ENCODE measurements around the gene HYI.
"Not testable (repeated sequence)": the region's sequence is repeated elsewhere in the genome, so short reads cannot be mapped to it uniquely, and the experiment has no call there.

The HYI gene

DNA sequence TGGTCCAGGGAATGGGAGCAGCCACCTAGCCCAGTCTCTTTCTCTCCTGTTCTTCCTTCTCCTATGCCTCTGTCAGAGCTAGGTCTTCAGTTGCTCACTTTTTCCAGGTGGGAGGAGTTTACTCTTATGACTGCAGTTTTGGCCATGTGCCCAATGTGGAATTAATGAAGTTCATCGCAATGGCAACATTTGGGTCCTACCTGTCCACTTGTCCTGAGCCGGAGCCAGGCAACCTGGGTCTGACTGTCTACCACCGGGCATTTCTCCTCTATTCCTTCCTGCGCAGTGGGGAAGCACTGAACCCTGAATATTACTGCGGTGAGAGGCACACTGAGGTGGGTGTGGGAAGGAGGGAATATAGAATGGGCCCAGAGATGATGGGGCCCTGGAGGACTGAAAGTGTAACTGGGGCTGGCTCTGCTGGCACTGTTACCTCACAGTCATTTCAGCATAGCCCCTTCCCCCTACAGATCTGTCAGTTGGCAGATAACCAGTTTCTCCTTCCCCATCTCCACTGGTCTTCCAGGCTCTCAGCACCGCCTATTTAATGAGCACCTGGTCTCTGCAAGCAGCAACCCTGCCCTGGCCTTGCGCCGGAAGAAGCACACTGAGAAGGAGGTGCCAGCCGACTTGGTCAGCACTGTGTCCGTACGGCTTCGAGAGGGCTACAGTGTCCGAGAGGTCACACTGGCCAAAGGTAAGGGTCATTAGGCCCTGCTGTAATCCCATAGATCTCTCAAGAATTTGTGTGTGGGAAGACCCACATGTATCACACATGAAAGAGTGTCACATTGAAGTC lies 33.9 kb downstream of the HYI start:
- no peaks in the 10 kb centered on the region for H3K36me3 ChIP-seq (ENCODE audit: control insufficient read depth, insufficient read depth, low read length)
- TF ChIP-seq, protein P1, sequence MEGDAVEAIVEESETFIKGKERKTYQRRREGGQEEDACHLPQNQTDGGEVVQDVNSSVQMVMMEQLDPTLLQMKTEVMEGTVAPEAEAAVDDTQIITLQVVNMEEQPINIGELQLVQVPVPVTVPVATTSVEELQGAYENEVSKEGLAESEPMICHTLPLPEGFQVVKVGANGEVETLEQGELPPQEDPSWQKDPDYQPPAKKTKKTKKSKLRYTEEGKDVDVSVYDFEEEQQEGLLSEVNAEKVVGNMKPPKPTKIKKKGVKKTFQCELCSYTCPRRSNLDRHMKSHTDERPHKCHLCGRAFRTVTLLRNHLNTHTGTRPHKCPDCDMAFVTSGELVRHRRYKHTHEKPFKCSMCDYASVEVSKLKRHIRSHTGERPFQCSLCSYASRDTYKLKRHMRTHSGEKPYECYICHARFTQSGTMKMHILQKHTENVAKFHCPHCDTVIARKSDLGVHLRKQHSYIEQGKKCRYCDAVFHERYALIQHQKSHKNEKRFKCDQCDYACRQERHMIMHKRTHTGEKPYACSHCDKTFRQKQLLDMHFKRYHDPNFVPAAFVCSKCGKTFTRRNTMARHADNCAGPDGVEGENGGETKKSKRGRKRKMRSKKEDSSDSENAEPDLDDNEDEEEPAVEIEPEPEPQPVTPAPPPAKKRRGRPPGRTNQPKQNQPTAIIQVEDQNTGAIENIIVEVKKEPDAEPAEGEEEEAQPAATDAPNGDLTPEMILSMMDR (IDR thresholded peaks at IDR 0.05): no peak
- no peaks in the 10 kb centered on the region for H3K9me3 ChIP-seq (ENCODE audit: control insufficient read depth, low read length)
- no peak overlapping the region for H3K4me2 ChIP-seq (ENCODE audit: low read length)
- H2AFZ ChIP-seq: no peak overlapping the region
- no peak overlapping the region for H3K27ac ChIP-seq
- no peak overlapping the region for H3K9ac ChIP-seq
- H3K27me3 ChIP-seq (ENCODE audit: control insufficient read depth, insufficient read depth, low read length): no peaks in the 10 kb centered on the region
- no peaks in the 10 kb centered on the region for H3K4me1 ChIP-seq
- no peak overlapping the region for H3K4me3 ChIP-seq (ENCODE audit: low read depth, low read length)
- H3K79me2 ChIP-seq: no peaks in the 10 kb centered on the region

DNA sequence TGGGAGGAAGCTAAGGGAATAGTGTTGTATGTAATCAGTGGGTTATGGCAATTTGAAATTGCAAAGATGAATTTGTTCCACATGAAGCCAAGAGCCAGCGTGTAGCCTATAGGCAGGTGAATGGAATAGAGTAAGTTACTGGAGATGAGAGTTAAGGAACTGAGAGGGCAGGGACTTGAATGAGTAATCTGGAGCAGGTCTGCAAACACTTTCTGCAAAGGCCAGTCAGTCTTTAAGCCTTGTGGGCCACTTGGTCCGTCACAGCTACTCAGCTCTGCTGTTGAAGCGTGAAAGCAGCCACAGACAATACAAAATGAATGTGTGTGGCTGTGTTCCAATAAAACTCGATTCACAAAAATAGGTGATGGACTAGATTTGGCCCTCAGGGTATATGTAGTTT lies 34.9 kb downstream of the HYI start:
- H3K27ac ChIP-seq: no peak overlapping the region
- no peak overlapping the region for H3K4me2 ChIP-seq (ENCODE audit: low read length)
- no peaks in the 10 kb centered on the region for H3K79me2 ChIP-seq
- H3K27me3 ChIP-seq (ENCODE audit: control insufficient read depth, insufficient read depth, low read length): no peaks in the 10 kb centered on the region
- no peaks in the 10 kb centered on the region for H3K9me3 ChIP-seq (ENCODE audit: control insufficient read depth, low read length)
- no peak overlapping the region for H3K4me3 ChIP-seq (ENCODE audit: low read depth, low read length)
- H2AFZ ChIP-seq: no peak overlapping the region
- H3K36me3 ChIP-seq (ENCODE audit: control insufficient read depth, insufficient read depth, low read length): no peaks in the 10 kb centered on the region
- H3K4me1 ChIP-seq: no peaks in the 10 kb centered on the region
- no peak overlapping the region for H3K9ac ChIP-seq
- TF ChIP-seq, protein P1 (IDR thresholded peaks at IDR 0.05): no peak

DNA sequence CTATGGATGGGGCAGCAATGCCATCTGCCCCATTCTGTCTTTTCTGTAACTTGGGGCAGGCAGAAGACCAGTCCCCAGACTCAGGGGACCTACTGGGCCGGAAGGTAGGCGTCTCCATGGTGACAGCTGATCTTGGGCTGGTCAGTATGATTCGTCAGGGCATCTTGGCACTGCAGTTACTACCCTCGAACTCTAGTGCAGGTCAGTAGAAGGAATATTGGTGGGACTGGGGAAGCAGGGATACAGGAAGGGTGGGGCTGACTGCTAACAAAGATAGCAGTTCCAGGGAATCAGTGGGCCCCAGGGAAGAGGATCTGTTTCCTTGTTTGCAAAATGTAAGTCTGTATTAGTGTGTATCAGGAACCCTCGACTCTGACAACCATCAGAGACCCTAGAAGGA lies 37.8 kb downstream of the HYI start:
- H3K79me2 ChIP-seq: no peaks in the 10 kb centered on the region
- H2AFZ ChIP-seq: no peak overlapping the region
- no peaks in the 10 kb centered on the region for H3K9me3 ChIP-seq (ENCODE audit: control insufficient read depth, low read length)
- H3K4me1 ChIP-seq: no peaks in the 10 kb centered on the region
- H3K4me2 ChIP-seq (ENCODE audit: low read length): no peak overlapping the region
- H3K36me3 ChIP-seq (ENCODE audit: control insufficient read depth, insufficient read depth, low read length): no peaks in the 10 kb centered on the region
- H3K27ac ChIP-seq: no peak overlapping the region
- no peak overlapping the region for H3K9ac ChIP-seq
- no peak overlapping the region for H3K4me3 ChIP-seq (ENCODE audit: low read depth, low read length)
- TF ChIP-seq, protein P1 (IDR thresholded peaks at IDR 0.05): no peak
- no peaks in the 10 kb centered on the region for H3K27me3 ChIP-seq (ENCODE audit: control insufficient read depth, insufficient read depth, low read length)

DNA sequence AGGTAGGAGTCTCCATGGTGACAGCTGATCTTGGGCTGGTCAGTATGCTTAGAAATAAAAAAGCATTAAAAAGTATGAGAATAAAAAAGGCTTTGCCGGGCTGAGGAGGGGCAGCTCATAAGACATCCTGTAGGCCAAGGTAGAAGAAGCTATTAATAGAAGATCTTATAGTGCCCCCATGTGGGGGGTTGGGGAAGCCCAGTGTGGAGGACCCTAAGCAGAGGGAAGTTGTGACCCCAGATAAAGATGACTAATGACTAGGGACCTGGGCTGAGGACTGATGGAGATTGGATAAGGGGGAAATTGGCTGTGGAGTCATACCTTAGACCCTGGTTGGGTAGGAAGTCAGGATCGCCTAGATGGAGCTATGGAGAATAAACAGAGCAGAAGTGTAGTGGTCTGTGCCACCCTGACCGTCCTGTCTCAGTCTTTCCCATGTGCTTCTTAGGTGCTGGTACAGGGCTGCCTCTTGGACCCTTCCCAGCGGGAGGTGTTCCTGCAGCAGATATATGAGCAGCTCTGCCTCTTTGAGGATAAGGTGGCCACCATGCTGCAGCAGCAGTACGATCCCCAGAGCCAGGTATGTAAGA lies 39.0 kb downstream of the HYI start:
- no peak overlapping the region for H2AFZ ChIP-seq
- no peak overlapping the region for H3K9ac ChIP-seq
- no peaks in the 10 kb centered on the region for H3K9me3 ChIP-seq (ENCODE audit: control insufficient read depth, low read length)
- no peaks in the 10 kb centered on the region for H3K36me3 ChIP-seq (ENCODE audit: control insufficient read depth, insufficient read depth, low read length)
- H3K79me2 ChIP-seq: no peaks in the 10 kb centered on the region
- TF ChIP-seq, protein P1 (IDR thresholded peaks at IDR 0.05): peak; percentile 49
- no peak overlapping the region for H3K4me2 ChIP-seq (ENCODE audit: low read length)
- H3K27ac ChIP-seq: no peak overlapping the region
- H3K4me1 ChIP-seq: no peaks in the 10 kb centered on the region
- H3K27me3 ChIP-seq (ENCODE audit: control insufficient read depth, insufficient read depth, low read length): no peaks in the 10 kb centered on the region
- no peak overlapping the region for H3K4me3 ChIP-seq (ENCODE audit: low read depth, low read length)

DNA sequence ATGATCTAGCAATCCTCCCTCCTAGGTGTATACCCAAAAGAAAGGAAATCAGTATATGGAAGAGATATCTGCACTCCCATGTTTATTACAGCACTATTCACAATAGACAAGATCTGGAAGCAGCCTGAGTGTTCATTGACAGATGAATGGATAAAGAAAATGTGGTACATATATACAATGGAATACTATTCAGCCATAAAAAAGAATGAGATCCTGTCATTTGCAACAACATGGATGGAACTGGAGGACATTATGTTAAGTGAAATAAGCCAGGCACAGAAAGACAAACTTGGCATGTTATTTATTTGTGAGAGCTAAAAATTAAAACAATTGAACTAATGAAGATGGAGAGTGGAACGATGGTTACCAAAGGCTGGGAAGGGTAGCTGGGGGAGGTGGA lies 40.3 kb downstream of the HYI start:
- not testable (repeated sequence) for H3K79me2 ChIP-seq; H3K27me3 ChIP-seq (ENCODE audit: control insufficient read depth, insufficient read depth, low read length); H3K4me3 ChIP-seq (ENCODE audit: low read depth, low read length); H3K4me2 ChIP-seq (ENCODE audit: low read length); H3K27ac ChIP-seq; H3K9me3 ChIP-seq (ENCODE audit: control insufficient read depth, low read length); H3K36me3 ChIP-seq (ENCODE audit: control insufficient read depth, insufficient read depth, low read length); H3K4me1 ChIP-seq; H2AFZ ChIP-seq; H3K9ac ChIP-seq

Data from parathyroid adenoma (tissue), 2 donors.